HEK293 (cell line): ENCODE results near the gene HNRNPH2.

Experiments used
- CTCF ChIP-seq: fragments of 450-650 bp; formaldehyde crosslinking; IDR thresholded peaks from 2 replicates; pipeline ENCODE4 v1.5.1; 2016; ENCODE audit warnings: missing biosample characterization, missing genetic modification characterization
- INSM2 ChIP-seq: fragments of 450-650 bp; formaldehyde crosslinking; IDR thresholded peaks from 2 replicates; pipeline ENCODE4 v1.5.1; 2016; ENCODE audit warnings: missing biosample characterization, missing genetic modification characterization
- KLF8 ChIP-seq: fragments of 450-650 bp; formaldehyde crosslinking; IDR thresholded peaks from 2 replicates; pipeline ENCODE4 v1.5.1; 2016; ENCODE audit warnings: missing biosample characterization, missing genetic modification characterization
- MZF1 ChIP-seq: fragments of 450-650 bp; formaldehyde crosslinking; IDR thresholded peaks from 2 replicates; pipeline ENCODE4 v1.5.1; 2017; ENCODE audit warnings: missing biosample characterization, missing genetic modification characterization, borderline replicate concordance
- PRDM4 ChIP-seq: fragments of 450-650 bp; formaldehyde crosslinking; IDR thresholded peaks from 2 replicates; pipeline ENCODE4 v1.5.1; 2017; ENCODE audit warnings: missing biosample characterization, missing genetic modification characterization
- SP3 ChIP-seq: fragments of 450-650 bp; formaldehyde crosslinking; IDR thresholded peaks from 2 replicates; pipeline ENCODE4 v1.5.1; 2016; ENCODE audit warnings: missing biosample characterization, missing genetic modification characterization
- ZBTB48 ChIP-seq: fragments of 450-650 bp; formaldehyde crosslinking; IDR thresholded peaks from 2 replicates; pipeline ENCODE4 v1.5.1; 2016; ENCODE audit warnings: missing biosample characterization, missing genetic modification characterization
- ZFP37 ChIP-seq: fragments of 450-650 bp; formaldehyde crosslinking; IDR thresholded peaks from 2 replicates; pipeline ENCODE4 v1.5.1; 2016; ENCODE audit warnings: missing biosample characterization, missing genetic modification characterization
- ZNF132 ChIP-seq: fragments of 450-650 bp; formaldehyde crosslinking; IDR thresholded peaks from 2 replicates; pipeline ENCODE4 v1.5.1; 2017; ENCODE audit warnings: missing biosample characterization, missing genetic modification characterization, borderline replicate concordance
- ZNF169 ChIP-seq: fragments of 450-650 bp; formaldehyde crosslinking; IDR thresholded peaks from 2 replicates; pipeline ENCODE4 v1.5.1; 2016; ENCODE audit warnings: missing biosample characterization, missing genetic modification characterization
- ZNF302 ChIP-seq: fragments of 450-650 bp; formaldehyde crosslinking; IDR thresholded peaks from 2 replicates; pipeline ENCODE4 v1.5.1; 2016; ENCODE audit warnings: missing biosample characterization, missing genetic modification characterization, low read depth
- ZNF324 ChIP-seq: fragments of 450-650 bp; formaldehyde crosslinking; IDR thresholded peaks from 2 replicates; pipeline ENCODE4 v1.5.1; 2016; ENCODE audit warnings: missing biosample characterization, missing genetic modification characterization
- ZNF350 ChIP-seq: fragments of 450-650 bp; formaldehyde crosslinking; IDR thresholded peaks from 2 replicates; pipeline ENCODE4 v1.5.0; 2017; ENCODE audit warnings: missing biosample characterization, mild to moderate bottlenecking, missing genetic modification characterization
- ZNF366 ChIP-seq: fragments of 450-650 bp; formaldehyde crosslinking; conservative IDR thresholded peaks from 2 replicates; pipeline ENCODE4 v1.5.1; 2016; ENCODE audit warnings: missing biosample characterization, missing genetic modification characterization
- ZNF423 ChIP-seq: fragments of 450-650 bp; formaldehyde crosslinking; IDR thresholded peaks from 2 replicates; pipeline ENCODE4 v1.5.1; 2016; ENCODE audit warnings: missing biosample characterization, missing genetic modification characterization
- ZNF501 ChIP-seq: fragments of 450-650 bp; formaldehyde crosslinking; IDR thresholded peaks from 2 replicates; pipeline ENCODE4 v1.5.1; 2016; ENCODE audit warnings: missing biosample characterization, missing genetic modification characterization
- ZNF561 ChIP-seq: fragments of 450-650 bp; IDR thresholded peaks from 2 replicates; pipeline ENCODE4 v1.5.1; 2018; ENCODE audit warnings: missing biosample characterization, missing genetic modification characterization, borderline replicate concordance
- ZNF596 ChIP-seq: fragments of 450-650 bp; IDR thresholded peaks from 2 replicates; pipeline ENCODE4 v1.5.0; 2018; ENCODE audit warnings: missing biosample characterization, mild to moderate bottlenecking, missing genetic modification characterization, moderate library complexity
- ZNF701 ChIP-seq: fragments of 450-650 bp; formaldehyde crosslinking; IDR thresholded peaks from 2 replicates; pipeline ENCODE4 v1.5.1; 2016; ENCODE audit warnings: missing biosample characterization, missing genetic modification characterization
- ZNF777 ChIP-seq: fragments of 450-650 bp; formaldehyde crosslinking; IDR thresholded peaks from 2 replicates; pipeline ENCODE4 v1.5.1; 2017; ENCODE audit warnings: missing biosample characterization, missing genetic modification characterization, borderline replicate concordance
- ZNF792 ChIP-seq: fragments of 450-650 bp; formaldehyde crosslinking; IDR thresholded peaks from 2 replicates; pipeline ENCODE4 v1.5.1; 2016; ENCODE audit warnings: missing biosample characterization, missing genetic modification characterization
- TF ChIP-seq, protein P1 (sequence below): fragments of 450-650 bp; formaldehyde crosslinking; IDR thresholded peaks from 2 replicates; pipeline ENCODE4 v1.5.1; 2016; ENCODE audit warnings: missing biosample characterization, missing genetic modification characterization
- TF ChIP-seq, protein P2 (sequence below): fragments of 450-650 bp; formaldehyde crosslinking; optimal IDR thresholded peaks from 2 replicates; pipeline ENCODE3; 2016; ENCODE audit warnings: missing biosample characterization, mild to moderate bottlenecking, missing genetic modification characterization
- TF ChIP-seq, protein P3 (sequence below): fragments of 450-650 bp; formaldehyde crosslinking; IDR thresholded peaks from 2 replicates; pipeline ENCODE4 v1.5.1; 2016; ENCODE audit warnings: missing biosample characterization, missing genetic modification characterization, borderline replicate concordance
- TF ChIP-seq, protein P4 (sequence below): fragments of 450-650 bp; formaldehyde crosslinking; IDR thresholded peaks from 2 replicates; pipeline ENCODE4 v1.5.1; 2016; ENCODE audit warnings: missing biosample characterization, missing genetic modification characterization

HNRNPH2 gene

DNA sequence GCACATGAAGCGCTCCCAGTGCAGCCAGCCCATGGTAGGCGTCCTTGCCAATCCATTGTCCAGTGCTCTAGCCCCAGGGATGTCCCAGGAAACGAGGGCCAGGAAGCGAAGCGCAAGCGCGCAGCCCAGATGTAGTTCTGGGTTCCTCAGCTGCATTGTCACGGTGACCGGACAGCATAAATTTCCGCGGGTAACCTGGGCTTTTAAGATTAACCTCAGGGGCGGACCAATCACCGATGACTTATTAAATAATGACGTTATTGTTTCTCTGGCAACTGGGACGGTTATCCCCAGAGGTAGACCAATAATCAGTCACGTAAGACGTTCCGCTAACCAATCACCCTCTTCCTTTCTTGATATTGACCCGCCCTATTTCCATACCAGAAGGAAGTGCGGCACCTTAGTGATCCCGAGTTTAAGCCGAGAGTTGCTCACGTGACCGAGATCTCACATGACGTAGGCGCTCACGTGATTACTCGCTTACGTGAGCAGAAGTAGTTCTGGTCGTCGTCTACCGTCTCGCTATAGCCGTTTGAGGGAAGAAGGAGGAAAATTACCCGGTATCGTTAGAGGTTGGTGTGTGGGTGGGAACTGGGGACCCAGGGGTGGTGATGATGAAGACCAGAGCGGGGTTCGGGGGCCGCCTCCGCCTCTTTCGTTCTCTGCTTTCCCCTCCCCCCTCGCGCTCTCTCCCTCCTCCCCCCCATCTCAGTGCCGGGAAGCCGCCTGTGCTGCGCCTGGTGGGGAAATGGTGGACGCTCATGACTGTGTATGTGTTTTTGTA lies at the start of gene HNRNPH2, which contains the start of gene GLA (continued):
- TF ChIP-seq ZNF302, result 0 out of 2 replicates have a peak, but pooled peaks have one; percentile 37
- no peak for TF ChIP-seq ZNF596 (tag by site-specific recombination)
- TF ChIP-seq ZNF350 (tag by site-specific recombination), result peak; percentile 3
- TF ChIP-seq, protein P1, sequence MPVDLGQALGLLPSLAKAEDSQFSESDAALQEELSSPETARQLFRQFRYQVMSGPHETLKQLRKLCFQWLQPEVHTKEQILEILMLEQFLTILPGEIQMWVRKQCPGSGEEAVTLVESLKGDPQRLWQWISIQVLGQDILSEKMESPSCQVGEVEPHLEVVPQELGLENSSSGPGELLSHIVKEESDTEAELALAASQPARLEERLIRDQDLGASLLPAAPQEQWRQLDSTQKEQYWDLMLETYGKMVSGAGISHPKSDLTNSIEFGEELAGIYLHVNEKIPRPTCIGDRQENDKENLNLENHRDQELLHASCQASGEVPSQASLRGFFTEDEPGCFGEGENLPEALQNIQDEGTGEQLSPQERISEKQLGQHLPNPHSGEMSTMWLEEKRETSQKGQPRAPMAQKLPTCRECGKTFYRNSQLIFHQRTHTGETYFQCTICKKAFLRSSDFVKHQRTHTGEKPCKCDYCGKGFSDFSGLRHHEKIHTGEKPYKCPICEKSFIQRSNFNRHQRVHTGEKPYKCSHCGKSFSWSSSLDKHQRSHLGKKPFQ (tag by site-specific recombination), result peak; percentile 83
- TF ChIP-seq INSM2, result peak; percentile 96
- TF ChIP-seq ZNF169, result no peak
- TF ChIP-seq, protein P2, sequence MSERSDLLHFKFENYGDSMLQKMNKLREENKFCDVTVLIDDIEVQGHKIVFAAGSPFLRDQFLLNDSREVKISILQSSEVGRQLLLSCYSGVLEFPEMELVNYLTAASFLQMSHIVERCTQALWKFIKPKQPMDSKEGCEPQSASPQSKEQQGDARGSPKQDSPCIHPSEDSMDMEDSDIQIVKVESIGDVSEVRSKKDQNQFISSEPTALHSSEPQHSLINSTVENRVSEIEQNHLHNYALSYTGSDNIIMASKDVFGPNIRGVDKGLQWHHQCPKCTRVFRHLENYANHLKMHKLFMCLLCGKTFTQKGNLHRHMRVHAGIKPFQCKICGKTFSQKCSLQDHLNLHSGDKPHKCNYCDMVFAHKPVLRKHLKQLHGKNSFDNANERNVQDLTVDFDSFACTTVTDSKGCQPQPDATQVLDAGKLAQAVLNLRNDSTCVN, result peak; percentile 52
- TF ChIP-seq ZNF777 (tag by site-specific recombination), result no peak
- peak; percentile 91 for TF ChIP-seq ZFP37 (tag by site-specific recombination)
- peak; percentile 70 for TF ChIP-seq ZNF366
- peak; percentile 61; the same call in 1 of the 2 replicates for TF ChIP-seq ZNF423 (tag by site-specific recombination)
- peak; percentile 92 for TF ChIP-seq ZNF501 (tag by site-specific recombination)
- TF ChIP-seq ZNF561, result peak; percentile 51
- TF ChIP-seq, protein P3, sequence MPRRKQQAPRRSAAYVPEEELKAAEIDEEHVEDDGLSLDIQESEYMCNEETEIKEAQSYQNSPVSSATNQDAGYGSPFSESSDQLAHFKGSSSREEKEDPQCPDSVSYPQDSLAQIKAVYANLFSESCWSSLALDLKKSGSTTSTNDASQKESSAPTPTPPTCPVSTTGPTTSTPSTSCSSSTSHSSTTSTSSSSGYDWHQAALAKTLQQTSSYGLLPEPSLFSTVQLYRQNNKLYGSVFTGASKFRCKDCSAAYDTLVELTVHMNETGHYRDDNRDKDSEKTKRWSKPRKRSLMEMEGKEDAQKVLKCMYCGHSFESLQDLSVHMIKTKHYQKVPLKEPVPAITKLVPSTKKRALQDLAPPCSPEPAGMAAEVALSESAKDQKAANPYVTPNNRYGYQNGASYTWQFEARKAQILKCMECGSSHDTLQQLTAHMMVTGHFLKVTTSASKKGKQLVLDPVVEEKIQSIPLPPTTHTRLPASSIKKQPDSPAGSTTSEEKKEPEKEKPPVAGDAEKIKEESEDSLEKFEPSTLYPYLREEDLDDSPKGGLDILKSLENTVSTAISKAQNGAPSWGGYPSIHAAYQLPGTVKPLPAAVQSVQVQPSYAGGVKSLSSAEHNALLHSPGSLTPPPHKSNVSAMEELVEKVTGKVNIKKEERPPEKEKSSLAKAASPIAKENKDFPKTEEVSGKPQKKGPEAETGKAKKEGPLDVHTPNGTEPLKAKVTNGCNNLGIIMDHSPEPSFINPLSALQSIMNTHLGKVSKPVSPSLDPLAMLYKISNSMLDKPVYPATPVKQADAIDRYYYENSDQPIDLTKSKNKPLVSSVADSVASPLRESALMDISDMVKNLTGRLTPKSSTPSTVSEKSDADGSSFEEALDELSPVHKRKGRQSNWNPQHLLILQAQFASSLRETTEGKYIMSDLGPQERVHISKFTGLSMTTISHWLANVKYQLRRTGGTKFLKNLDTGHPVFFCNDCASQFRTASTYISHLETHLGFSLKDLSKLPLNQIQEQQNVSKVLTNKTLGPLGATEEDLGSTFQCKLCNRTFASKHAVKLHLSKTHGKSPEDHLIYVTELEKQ (tag by site-specific recombination), result peak; percentile 48; the same call in 1 of the 2 replicates
- peak; percentile 59 for TF ChIP-seq CTCF (tag by site-specific recombination)
- TF ChIP-seq ZNF792 (tag by site-specific recombination), result no peak
- TF ChIP-seq PRDM4 (tag by site-specific recombination), result peak; percentile 69
- TF ChIP-seq ZBTB48 (tag by site-specific recombination), result 0 out of 2 replicates have a peak, but pooled peaks have one; percentile 2
- peak; percentile 96 for TF ChIP-seq ZNF324 (tag by site-specific recombination)
- TF ChIP-seq ZNF701 (tag by site-specific recombination), result no peak
- TF ChIP-seq, protein P4, sequence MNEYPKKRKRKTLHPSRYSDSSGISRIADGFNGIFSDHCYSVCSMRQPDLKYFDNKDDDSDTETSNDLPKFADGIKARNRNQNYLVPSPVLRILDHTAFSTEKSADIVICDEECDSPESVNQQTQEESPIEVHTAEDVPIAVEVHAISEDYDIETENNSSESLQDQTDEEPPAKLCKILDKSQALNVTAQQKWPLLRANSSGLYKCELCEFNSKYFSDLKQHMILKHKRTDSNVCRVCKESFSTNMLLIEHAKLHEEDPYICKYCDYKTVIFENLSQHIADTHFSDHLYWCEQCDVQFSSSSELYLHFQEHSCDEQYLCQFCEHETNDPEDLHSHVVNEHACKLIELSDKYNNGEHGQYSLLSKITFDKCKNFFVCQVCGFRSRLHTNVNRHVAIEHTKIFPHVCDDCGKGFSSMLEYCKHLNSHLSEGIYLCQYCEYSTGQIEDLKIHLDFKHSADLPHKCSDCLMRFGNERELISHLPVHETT (tag by site-specific recombination), result peak; percentile 99
- TF ChIP-seq MZF1 (tag by site-specific recombination), result no peak
- TF ChIP-seq SP3 (tag by site-specific recombination), result peak; percentile 88
- peak; percentile 86; the same call in 1 of the 2 replicates for TF ChIP-seq KLF8 (tag by site-specific recombination)
- no peak for TF ChIP-seq ZNF132
